Neural progenitor cell (in vitro differentiated cells): ENCODE data around the gene BEST2.

Source experiments
- CTCF ChIP-seq: fragments of 200-600 bp; sonication (generic); IDR thresholded peaks from 2 replicates; pipeline ENCODE4 v1.5.1; 2017; ENCODE audit warnings: antibody characterized with exemption, mild to moderate bottlenecking
- EZH2 ChIP-seq: fragments of 200-600 bp; sonication (generic); IDR thresholded peaks from 2 replicates; pipeline ENCODE4 v1.6.1; 2017; ENCODE audit warnings: antibody characterized with exemption, mild to moderate bottlenecking, moderate library complexity

GRCh38 chr19:12783291-12783848, 31.8 kb downstream of the BEST2 start:
- no peak for TF ChIP-seq CTCF
- no peak for TF ChIP-seq EZH2
